GM19372 (cell line): Measurements from ENCODE around the gene EGF.

Source experiments
- ATAC-seq: cut with Tn5 transposase; IDR thresholded peaks from one replicate; pipeline ENCODE4 v1.9.1; 2021; ENCODE audit warnings: mild to moderate bottlenecking, low read depth, moderate library complexity; ENCODE audit not compliant: unreplicated experiment

EGF gene

DNA sequence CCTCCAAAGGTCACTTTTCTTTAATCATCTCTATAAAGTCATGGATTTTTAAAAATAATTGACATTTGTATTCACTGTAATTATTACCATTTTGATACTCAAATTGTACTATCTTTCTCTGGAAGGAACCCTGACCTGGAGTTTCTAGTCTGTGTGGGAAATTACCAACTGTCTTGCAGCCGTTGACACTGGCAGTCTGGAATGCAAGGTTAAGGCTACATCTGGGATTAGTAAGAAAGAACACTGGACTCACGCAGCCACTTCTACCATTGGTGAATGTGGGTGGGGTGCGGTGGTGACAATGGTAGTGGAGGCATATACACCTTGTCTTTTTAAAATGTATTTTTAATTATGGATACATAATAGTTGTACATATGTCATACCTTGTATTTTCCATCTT, 40.9 kb downstream of the EGF start:
- ATAC-seq: no peak

DNA sequence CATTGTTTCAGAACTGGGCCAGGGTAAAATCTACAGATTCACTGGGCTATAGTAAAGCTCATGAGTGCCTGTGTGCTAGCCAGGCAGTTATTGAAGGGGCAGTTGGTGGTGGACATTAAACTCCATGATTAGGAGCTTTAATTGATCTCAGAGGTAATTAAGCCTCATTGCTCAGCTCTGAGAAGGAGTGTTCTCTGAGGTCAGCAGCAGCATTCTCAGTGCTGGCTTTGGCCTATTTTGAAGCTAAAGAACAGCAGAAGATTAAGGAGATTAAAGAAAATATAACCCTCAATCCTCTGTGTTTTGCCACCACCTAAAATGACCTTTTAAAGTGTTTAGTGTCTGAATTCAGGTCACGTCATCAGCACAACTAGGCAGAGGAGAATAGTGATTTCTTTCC, 42.5 kb downstream of the EGF start:
- ATAC-seq: no peak

DNA sequence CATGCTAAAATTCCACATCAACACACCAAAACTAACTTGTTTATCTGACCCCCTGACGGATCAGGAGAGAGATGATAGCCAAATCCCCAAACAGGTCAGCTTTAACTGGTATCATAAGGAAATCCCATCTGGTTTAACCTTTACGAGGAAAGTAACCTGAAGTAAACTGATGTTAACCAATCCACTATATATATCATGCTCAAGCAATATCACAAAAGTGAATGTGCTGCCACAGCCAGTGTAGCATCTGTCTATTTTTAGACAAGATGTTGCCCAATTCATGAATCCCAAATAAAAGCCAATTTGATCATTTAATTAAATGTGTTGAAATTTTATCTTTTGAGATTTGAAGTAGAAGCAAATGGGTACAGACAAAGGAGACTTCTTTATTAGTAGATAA, 44.5 kb downstream of the EGF start:
- no peak for ATAC-seq

DNA sequence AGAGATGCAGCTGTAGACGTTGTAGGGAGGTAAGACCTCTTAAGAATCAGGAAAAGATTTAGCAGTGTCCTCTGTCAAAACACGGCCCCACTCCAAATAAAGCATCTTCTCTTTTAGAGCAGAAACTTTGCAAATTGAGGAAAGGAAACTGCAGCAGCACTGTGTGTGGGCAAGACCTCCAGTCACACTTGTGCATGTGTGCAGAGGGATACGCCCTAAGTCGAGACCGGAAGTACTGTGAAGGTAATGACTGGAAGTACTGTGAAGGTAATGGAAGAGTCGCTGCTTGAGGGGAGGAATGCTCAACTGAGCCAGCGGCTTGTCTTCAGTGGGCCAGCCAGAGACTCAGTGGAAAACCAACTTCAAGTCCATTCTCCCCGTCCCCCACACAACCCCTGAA, 46.5 kb downstream of the EGF start:
- no peak for ATAC-seq

DNA sequence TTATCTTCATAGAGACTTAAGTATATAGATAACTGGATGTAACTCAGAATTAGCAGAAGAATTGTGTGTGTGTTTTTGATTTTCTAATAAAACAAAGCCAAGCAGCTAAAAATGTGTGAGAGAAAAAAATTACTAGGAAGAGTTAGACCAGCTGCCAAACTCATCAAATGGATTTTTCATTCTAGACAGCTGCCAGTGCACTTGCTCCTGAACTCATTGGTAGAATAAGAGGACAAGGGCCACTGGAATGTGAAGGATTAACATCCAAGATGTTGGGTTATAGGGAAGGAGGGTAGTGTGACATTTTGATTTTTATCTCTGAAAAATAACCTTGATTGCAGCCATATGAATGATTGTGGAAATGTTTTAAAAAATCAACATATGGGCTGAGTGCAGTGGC, 49.7 kb downstream of the EGF start:
- ATAC-seq: no peak

DNA sequence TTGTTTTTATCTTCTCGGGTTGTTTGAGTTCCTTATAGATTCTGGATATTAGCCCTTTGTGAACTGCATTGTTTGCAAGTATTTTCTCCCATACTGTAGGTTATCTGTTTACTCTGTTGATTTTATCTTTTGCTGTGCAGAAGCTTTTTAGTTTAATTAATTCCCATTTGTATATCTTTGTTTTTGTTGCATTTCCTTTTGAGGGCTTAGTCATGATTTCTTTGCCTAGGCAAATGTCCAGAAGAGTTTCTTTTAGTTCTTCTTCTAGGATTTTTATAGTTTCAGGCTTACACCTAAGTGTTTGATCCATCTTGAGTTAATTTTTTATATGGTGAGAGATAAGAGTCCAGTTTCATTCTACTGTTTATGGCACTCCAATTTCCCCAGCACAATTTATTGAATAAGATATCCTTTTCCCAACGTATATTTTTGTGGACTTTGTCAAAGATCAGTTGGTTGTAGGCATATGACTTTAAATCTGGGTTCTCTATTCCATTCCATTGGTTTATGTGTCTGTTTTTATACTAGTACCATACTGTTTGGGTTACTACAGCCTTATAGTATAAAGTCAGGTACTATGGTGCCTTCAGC, 54.3 kb downstream of the EGF start:
- no peak for ATAC-seq

DNA sequence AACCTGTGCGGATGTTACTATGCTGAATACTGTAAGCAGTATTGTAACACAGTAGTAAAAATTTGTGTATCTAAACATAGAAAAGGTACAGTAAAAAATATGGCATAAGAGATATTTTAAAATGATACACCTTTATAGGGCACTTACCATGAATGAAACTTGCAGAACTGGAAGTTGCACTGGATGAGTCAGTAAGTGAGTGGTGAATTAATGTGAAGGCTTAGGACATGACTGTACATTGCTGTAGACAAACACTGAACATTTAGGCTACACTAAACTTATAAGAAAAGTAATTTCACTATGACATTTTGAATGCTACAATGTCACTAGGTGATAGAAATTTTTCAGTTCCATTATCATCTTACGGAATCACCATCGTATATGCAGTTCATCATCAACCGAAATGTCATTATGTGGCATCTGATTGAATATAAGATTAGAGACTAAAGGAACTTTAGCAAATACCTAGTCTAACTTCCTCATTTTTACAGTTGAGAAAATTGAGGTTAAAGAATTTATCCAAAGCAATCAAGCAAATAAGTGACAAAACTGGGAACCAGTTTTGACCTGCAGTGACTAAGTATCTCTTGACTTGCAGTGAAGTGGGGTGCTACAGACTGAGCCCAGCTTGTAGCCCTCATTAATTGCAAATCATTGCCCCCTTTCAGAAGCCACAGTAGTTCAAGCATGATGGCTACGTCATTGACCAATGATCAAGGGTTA, 55.3 kb downstream of the EGF start:
- ATAC-seq: no peak

DNA sequence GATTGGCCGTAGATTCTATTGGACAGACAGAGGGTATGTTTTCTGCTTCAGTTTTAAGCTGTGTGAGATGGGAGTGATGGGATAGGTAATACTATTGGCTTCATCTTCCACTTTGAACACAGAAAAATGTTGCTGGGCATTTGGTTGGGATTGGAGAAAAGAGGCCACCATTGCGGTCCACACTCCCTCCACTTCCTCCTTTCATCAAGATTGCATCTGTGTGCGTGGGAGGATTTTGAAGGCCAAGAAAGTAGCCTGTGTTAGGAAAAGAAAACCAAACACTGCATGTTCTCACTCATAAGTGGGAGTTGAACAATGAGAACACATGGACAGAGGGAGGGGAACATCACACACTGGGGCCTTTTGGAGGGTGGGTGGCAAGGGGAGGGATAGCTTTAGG, 56.4 kb downstream of the EGF start:
- no peak for ATAC-seq

DNA sequence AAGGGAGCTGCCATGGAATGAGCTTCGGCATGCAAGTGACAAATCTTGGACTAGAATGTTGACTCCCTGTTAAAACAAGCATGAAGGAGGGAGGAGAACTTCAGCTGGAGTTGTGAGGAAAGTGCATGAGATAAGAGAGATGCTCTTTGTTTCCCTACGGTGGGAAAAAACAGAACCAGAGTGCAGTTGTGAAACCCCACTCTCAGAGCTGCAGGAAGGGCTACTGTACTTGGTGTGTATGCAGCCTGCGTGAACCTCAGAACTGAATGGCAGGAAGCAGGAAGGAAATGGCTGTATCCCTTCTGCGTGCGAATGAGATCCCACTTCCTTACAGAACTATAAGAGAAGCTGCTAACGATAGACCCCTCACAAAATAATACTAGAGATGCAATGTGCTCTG, 57.2 kb downstream of the EGF start:
- ATAC-seq: no peak

DNA sequence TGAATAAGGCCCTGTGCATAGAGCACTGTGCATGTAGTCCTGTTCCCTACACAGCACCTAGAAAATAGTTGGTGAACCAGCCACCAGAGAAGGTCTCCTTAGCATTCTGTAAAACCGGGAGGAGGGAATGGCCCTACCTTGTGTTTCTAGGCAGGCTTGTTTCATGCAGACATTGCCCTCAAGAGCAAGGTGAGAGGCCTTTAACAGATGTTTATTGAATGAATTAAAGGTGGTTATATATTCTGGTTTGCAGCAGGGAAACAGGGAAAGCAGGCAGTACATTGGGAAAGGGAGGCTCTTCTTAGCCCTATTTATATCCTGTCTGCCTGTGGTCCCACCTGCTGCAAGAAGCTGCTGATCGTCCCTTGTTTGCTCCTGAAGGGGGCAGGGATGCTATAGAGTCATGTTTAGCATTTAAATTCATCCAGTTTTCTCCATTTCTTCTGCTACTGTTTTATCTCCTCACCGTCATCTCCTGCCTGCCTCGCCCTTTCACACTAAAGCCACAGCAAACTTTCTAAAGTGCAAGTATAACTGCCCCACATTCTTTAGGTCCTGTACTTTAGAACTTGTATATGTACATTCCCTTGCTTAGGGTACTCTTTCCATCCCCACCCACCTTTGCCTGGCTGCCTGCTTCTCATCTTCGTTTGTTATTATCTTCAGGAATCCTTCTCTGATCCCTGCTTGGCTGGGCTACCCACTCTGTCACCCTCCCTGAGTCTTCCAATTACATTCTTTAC, 60.3 kb downstream of the EGF start:
- ATAC-seq: no peak

DNA sequence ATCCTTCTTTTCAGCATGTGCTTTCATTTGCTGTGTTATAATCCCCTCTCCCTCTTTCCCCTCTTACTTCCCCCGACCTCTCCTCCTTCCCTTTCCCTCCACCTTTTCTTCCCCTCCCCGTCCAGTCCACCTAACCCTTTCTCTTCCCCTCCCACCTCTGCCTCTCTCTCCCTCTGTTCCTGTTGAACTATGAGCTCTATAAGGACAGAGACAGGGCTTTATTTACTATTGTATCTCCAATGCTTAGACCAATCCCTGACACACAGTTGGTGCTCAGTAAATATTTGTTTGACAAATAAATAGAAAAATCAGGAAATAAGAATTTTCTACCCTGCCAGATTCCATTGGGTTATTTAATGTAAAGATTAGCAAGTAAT, 60.8 kb downstream of the EGF start:
- ATAC-seq: no peak

DNA sequence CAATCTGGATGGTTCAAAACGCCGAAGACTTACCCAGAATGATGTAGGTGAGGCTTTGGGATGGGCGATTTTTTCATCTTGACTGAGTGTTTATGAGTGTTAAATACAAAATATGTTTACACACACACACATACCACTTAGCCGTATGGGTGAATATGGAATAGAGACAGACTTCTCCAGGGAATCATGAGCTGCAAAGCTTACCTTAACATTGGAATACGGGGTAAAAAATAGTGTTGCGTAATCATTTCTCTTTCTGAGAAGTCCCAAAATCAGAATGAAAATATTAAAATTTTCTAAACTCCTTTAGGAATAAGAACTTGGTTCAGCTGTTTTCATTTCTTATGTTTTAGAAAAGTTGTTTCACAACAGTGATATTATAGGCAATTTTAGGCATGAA, 63.5 kb downstream of the EGF start:
- ATAC-seq: no peak

DNA sequence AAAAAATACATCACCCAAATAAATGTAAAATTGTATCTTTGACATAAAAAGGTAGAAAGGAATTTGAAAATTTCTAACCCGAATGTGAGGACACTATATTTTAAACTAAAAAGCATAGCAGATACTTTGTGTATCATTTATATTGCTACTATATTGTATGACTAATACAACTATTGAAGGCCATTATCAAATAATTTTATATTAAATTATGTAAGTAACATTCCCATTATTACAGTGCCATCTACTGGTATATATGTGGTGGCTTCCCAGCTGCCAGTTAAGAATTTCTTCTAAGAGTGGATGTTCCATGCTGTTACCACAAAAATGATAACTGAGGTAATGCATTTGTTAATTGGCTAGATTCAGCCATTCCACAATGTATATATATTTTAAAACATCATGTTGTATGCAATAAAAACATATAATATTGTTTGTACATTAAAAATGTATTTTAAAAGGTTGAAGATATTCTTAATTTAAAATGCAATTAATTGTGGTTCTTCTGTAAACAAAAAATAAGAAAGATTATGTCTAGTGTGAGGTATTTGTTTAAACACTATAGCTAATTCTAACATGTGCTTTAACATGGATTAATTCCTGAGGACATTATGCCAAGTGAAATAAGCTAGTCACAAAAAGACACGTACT, 65.3 kb downstream of the EGF start:
- no peak for ATAC-seq

DNA sequence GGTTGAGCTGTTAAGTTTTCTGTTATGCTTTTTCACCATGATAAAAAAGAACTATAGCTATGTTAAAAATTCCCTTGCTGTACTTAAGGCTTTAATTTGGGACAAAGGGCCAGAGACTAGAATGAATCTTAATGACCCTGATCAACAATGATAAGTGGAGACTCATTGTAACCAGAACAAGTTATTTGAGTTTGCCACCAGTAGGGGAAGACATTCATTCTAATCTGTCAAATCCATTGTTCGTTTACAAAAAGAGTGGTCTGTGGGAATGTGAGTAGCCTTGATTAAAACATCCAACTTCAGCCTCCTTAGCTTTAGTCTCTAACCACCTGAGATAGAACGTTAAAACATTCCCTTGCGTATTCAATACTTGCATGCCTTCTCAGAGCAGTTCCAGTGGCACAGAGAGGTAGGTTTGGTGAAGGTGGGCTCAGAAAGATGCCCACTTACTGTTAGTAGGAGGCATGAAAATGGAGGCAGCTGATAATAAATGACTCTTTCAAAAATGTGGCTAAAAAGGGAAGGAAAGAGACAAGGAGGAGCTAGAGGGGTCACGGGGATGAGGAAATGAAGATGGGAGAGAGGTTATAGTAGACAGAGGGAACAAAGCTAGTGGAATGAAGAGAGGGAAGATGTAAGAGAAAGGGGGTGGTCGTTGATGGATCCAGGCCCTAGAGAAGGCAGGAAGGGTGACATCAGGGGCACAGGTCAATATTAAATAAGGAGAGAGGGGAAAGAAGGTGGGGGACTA, 66.2 kb downstream of the EGF start:
- no peak for ATAC-seq

DNA sequence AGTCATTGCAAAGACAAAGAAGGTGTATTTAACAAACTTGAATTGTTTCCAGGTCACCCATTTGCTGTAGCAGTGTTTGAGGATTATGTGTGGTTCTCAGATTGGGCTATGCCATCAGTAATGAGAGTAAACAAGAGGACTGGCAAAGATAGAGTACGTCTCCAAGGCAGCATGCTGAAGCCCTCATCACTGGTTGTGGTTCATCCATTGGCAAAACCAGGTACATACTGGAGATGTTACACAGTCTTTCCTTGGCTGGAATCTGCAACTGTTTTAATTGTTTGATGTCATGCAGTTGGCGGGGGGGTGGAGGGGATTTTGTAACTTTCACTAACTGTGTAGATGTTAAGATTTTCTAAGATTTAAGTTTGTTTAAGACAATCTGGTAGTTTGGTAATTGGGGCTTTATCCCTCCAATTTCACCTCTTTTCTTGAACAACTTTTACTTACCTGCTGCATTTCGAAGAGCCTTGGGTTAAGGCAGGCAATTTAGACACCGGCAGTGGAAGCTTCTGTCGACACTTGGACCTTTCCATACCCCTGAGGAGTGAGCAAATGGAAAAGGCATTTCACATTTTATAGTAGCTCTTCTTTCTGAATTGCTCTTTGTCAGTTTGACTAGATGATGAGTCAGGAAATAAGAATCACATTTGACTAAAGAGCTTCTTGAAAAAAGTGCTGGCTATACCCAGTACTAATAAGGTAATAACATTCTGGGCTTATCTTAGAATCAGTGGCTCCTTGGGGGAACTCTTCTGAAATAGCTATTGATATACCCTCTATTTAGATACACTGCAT, 67.4 kb downstream of the EGF start:
- ATAC-seq: no peak

DNA sequence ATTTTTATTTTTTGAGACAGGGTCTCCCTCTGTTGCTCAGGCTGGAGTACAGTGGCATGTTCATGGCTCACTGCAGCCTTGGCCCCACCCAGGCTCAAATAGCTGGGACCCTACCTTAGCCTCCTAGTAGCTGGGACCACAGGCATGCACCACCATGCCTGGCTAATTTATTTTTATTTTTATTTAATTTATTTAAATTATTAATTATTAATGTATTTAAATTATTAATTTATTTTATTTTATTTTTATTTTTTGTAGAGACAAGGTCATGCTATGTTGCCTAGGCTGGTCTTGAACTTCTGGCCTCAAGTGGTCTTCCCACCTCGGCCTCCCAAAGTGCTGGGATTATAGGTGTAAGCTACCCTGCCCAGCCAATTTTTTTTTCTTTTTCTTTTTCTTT, 69.3 kb downstream of the EGF start:
- no peak for ATAC-seq

DNA sequence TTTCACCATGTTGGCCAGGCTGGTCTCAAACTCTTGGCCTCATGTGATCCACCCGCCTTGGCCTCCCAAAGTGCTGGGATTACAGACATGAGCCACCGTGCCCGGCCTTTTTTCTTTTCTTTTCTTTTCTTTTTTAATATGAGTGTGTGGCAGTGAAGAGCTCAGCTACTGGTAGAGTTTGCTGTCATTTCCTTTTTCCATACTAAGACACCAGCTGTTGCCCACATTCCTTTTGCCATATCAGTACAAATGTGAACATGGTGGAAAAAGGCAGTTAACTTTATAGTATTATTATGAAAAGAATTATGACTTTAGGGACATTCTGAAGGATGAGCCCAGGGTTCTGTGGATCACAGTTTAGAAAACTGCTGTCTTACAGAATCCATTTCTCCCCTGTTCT, 69.8 kb downstream of the EGF start:
- ATAC-seq: no peak

DNA sequence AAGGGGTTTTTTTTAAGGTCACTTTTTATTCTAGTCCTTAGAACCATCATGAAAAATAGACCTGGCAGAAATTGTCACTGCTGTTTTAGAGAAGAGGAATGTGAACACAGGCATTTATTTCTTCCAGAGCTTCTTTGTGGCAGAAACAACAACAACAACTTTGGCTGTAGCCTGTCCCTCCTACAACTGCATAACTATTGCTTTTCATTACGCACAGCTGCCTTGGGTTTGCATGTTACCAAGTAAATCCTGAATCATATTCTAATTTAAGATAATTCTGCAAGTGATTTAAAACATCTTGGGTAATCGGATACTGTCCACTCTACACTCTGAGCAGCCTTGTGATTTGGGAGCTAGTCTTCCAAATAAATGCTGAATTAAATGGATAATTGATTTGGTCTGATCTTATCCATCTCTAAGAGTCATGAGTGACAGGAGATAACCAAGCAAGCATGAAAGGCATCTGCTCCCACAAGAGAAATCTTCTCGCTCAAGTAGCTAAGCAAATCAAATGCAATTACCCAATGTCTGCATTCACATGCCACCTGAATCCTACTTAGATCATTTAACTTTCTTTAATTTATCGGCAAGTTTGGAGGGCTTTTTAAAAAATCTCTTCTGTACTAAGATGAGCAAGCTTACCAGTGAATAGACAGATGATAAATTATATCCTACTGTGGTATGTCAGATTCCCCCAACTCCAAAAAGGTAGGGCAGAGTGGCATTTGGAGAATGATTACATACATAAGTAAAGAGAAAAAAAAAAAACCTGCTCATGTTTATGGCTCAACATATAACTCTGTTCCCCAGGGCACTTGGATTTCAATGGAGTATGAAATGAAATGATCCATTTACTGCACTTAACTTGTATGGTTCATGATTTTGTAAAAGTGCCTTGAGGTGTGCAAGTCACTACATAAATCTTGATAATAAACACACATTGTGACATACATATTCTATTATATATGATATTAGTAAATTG, 73.6 kb downstream of the EGF start:
- no peak for ATAC-seq

DNA sequence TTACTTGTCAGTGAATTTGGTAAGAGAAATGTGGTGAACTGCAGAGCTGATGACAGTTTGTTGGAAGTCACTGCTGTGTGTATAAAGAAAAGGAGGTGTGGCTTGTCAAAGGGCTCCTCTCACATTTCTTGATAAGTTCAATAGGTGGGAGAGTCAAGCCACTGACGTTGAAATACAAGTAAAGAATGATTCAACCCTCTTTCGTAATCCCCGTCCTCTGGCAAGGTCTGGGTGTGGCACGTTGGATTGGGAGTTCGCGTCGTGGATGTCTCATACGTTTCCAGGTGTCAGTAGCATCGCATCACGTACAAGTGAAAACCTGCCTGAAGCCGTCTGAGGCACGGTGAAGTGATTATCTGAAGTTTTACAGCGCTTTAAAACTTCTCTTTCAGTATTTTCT, 76.4 kb downstream of the EGF start:
- ATAC-seq: no peak
